Measurements from ENCODE around the gene ID3.

ID3 gene

GRCh38 chr1:23525558-23526250 is 33.6 kb downstream of the ID3 start:
- no peak for DNase-seq

- peak; percentile 99 for DNase-seq
Measured at GRCh38 chr1:23524716-23525401, 34.4 kb downstream of the ID3 start.

- no peak for DNase-seq
Measured at GRCh38 chr1:23524163-23524562, 35.1 kb downstream of the ID3 start.

- no peak for DNase-seq
Measured at GRCh38 chr1:23522244-23522982, 36.9 kb downstream of the ID3 start.

DNA sequence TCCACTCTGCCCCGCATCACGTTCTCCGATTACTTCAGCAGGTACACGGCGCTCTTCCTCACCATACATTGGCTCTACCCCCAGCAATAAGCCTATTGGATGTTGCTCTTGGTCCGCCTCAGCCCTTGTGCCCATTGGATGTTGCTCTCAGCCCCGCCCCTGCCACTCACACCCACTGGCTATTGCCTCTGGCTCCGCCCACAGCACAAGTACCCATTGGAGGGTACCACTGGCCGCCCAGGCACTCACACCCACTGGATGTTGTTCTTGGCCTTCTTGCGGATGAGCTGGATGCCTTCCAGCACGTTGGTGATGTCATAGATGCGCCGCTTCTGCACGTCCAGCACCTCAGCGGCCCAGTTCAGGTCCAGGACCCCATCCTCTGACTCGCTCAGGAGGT is 37.7 kb downstream of the ID3 start:
- DNase-seq, result no peak

DNA sequence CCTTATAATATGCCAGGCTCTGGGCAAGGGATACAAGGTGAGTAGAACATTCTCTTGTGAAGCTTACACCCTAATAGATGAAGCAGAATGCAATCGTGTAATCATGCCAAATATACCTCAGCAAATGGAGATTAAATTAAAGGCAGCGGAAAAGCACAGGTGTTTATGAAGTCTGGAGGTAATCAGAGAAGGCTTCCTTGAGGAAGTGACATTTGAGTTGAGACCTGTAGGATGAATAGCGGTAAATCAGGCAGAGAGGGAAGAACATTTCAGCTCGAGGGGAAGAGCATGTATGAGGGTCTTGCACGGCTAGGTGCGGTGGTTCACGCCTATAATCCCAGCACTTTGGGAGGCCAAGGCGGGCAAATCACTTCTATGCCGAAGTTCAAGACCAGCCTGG is 41.7 kb downstream of the ID3 start:
- DNase-seq, result no peak

GRCh38 chr1:23515905-23516304 is 43.4 kb downstream of the ID3 start:
- DNase-seq, result no peak

GRCh38 chr1:23514111-23514679 is 45.1 kb downstream of the ID3 start:
- no peak for DNase-seq

GRCh38 chr1:23509896-23510295 is 49.4 kb downstream of the ID3 start:
- DNase-seq, result no peak
